ENCODE data around the gene SLC9A9.
"Not testable (repeated sequence)": the region's sequence is repeated elsewhere in the genome, so short reads cannot be mapped to it uniquely, and the experiment has no call there.

SLC9A9 gene

GRCh38 chr3:143306407-143306806 lies 541.9 kb downstream of the SLC9A9 start:
- no peak for DNase-seq

- no peak for DNase-seq
These were observed 545.6 kb downstream of the SLC9A9 start for GRCh38 chr3:143302638-143303171.

GRCh38 chr3:143301031-143301901 lies 547.0 kb downstream of the SLC9A9 start:
- DNase-seq, result no peak

GRCh38 chr3:143298886-143299535 lies 549.3 kb downstream of the SLC9A9 start:
- no peak for DNase-seq

- DNase-seq, result no peak
These were observed 549.9 kb downstream of the SLC9A9 start for GRCh38 chr3:143298380-143298779.

GRCh38 chr3:143295201-143296080 lies 552.8 kb downstream of the SLC9A9 start:
- no peak for DNase-seq

GRCh38 chr3:143294188-143294587 lies 554.1 kb downstream of the SLC9A9 start:
- no peak for DNase-seq

GRCh38 chr3:143291836-143292447 lies 556.3 kb downstream of the SLC9A9 start:
- no peak for DNase-seq

- DNase-seq, result no peak
These were observed 559.3 kb downstream of the SLC9A9 start for GRCh38 chr3:143288944-143289343.

- no peak for DNase-seq
These were observed 560.9 kb downstream of the SLC9A9 start for GRCh38 chr3:143287403-143287802.

- DNase-seq, result no peak
These were observed 561.8 kb downstream of the SLC9A9 start for GRCh38 chr3:143286392-143287010.

- peak; percentile 5 for DNase-seq
These were observed 564.7 kb downstream of the SLC9A9 start for GRCh38 chr3:143283432-143284128.

- DNase-seq, result no peak
These were observed 567.3 kb downstream of the SLC9A9 start for GRCh38 chr3:143280984-143281383.

GRCh38 chr3:143279567-143279966 lies 568.7 kb downstream of the SLC9A9 start:
- DNase-seq, result not testable (repeated sequence)

- no peak for DNase-seq
These were observed 569.5 kb downstream of the SLC9A9 start for GRCh38 chr3:143278721-143279120.

- DNase-seq, result no peak
These were observed 570.7 kb downstream of the SLC9A9 start for GRCh38 chr3:143277531-143277930.

GRCh38 chr3:143276592-143276991 lies 571.7 kb downstream of the SLC9A9 start:
- no peak for DNase-seq

- DNase-seq, result no peak
These were observed 574.1 kb downstream of the SLC9A9 start for GRCh38 chr3:143273975-143274690.

- no peak for DNase-seq
These were observed 577.1 kb downstream of the SLC9A9 start for GRCh38 chr3:143271136-143271535.

- no peak for DNase-seq
These were observed 578.5 kb downstream of the SLC9A9 start for GRCh38 chr3:143269741-143270140.

GRCh38 chr3:143267989-143268388 lies 580.3 kb downstream of the SLC9A9 start:
- no peak for DNase-seq
